K562 (cell line): ENCODE measurements around the gene KSR2. TPM values are rescaled to one million over a fixed set of nuclear protein-coding genes. Genes with fewer than 3 reads are reported as not detected.

Experiments
- ATAC-seq: fragments of 200-7000 bp; cut with Tn5 transposase; 3 replicates; pipeline ENCODE4 v1.9.1; 2020; ENCODE audit warnings: moderate library complexity
- BruUV-seq: library from RNA; stranded (reverse); fragments of 400-500 nt; replicated peaks from 2 replicates; lab custom pipeline; 2021; lab: Mats Ljungman, UMichigan
- CTCF ChIA-PET: fragments of 300-600 bp; formaldehyde crosslinking; extraction: SDS; loops from one replicate; lab custom pipeline; 2021; ENCODE audit warnings: low intra/inter-chr PET ratio; lab: Yijun Ruan, JAX
- POLR2A ChIA-PET: fragments of 300-600, 350-650 bp; sonication (Branson Sonifier 250); formaldehyde crosslinking; extraction: SDS; loops from one replicate; lab custom pipeline; 2021; ENCODE audit warnings: antibody characterized with exemption, inconsistent platforms; lab: Yijun Ruan, JAX
- DNase-seq, 4 experiments: peaks; one replicate each; pipeline versions ENCODE4 v3.0.0 to v3.0.0-alpha.2; 2011 to 2018; ENCODE audit warnings: low spot score in 3 of 4, mixed read lengths in 3 of 4; ENCODE audit errors: extremely low read depth in 1 of 4
- FAIRE-seq: peaks from 2 replicates; lab custom pipeline; 2011; peaks lifted over from hg19 to GRCh38; lab: Jason Lieb, UNC
- H2AFZ ChIP-seq: 2 replicates; pipeline ENCODE4 v1.6.0; 2011; ENCODE audit warnings: low read depth, low read length, control low read depth, inconsistent platforms
- H3K27ac ChIP-seq: fragments of 200-600 bp; 3 replicates; pipeline ENCODE4 v1.8.0; 2011; ENCODE audit warnings: low read depth, mild to moderate bottlenecking, control low read depth, inconsistent platforms, low read length, moderate library complexity, mixed read lengths; ENCODE audit errors: extremely low read depth
- H3K27me3 ChIP-seq, 2 experiments: fragments of 300-600 bp in 1 of 2; 2 replicates in 1 of 2; 3 replicates in 1 of 2; pipeline versions ENCODE4 v1.6.0 to v1.8.0; 2011; ENCODE audit warnings: inconsistent platforms in 2 of 2, low read length in 2 of 2, mild to moderate bottlenecking in 1 of 2, mixed read lengths in 1 of 2, moderate library complexity in 1 of 2; ENCODE audit not compliant: control insufficient read depth in 2 of 2, insufficient read depth in 2 of 2
- H3K36me3 ChIP-seq: fragments of 300-600 bp; 3 replicates; pipeline ENCODE4 v1.8.0; 2011; ENCODE audit warnings: mild to moderate bottlenecking, low read length, inconsistent platforms; ENCODE audit not compliant: control insufficient read depth, insufficient read depth
- H3K4me1 ChIP-seq, 2 experiments: fragments of 200-600 bp in 1 of 2; replicated peaks in 1 of 2; 2 replicates in 1 of 2; 3 replicates in 1 of 2; pipeline versions ENCODE4 v1.5.1 to v1.8.0; 2011; ENCODE audit warnings: inconsistent platforms in 2 of 2, low read length in 2 of 2, mild to moderate bottlenecking in 1 of 2, mixed read lengths in 1 of 2, moderate library complexity in 1 of 2; ENCODE audit not compliant: control insufficient read depth in 2 of 2, insufficient read depth in 2 of 2
- H3K4me2 ChIP-seq: 2 replicates; pipeline ENCODE4 v1.6.1; 2011; ENCODE audit warnings: low read length, control low read depth, inconsistent platforms, mixed read lengths; ENCODE audit not compliant: insufficient read depth
- H3K4me3 ChIP-seq: fragments of 200-600 bp; sonication (generic), shearing (Covaris generic); 2 replicates; pipeline ENCODE4 v1.5.1; 2016; ENCODE audit warnings: control low read depth, inconsistent platforms
- H3K79me2 ChIP-seq: fragments of 200-600 bp; 3 replicates; pipeline ENCODE4 v1.8.0; 2011; ENCODE audit warnings: low read length, inconsistent platforms; ENCODE audit not compliant: control insufficient read depth, insufficient read depth
- H3K9ac ChIP-seq, 2 experiments: 2 replicates each; pipeline versions ENCODE4 v1.6.0 to v1.6.1; 2011; ENCODE audit warnings: low read depth in 2 of 2, low read length in 2 of 2, control low read depth in 1 of 2, inconsistent platforms in 1 of 2, mild to moderate bottlenecking in 1 of 2, mixed read lengths in 1 of 2; ENCODE audit not compliant: insufficient read depth in 1 of 2
- H3K9me1 ChIP-seq: one replicate; pipeline ENCODE4 v1.6.0; 2011; ENCODE audit warnings: inconsistent platforms, mild to moderate bottlenecking, low read length, moderate library complexity; ENCODE audit not compliant: control insufficient read depth, insufficient read depth
- H3K9me3 ChIP-seq: replicated peaks from 2 replicates; pipeline ENCODE4 v1.5.1; 2011; ENCODE audit warnings: low read depth, low read length, inconsistent platforms; ENCODE audit not compliant: control insufficient read depth, insufficient read depth
- H4K20me1 ChIP-seq: replicated peaks from 2 replicates; pipeline ENCODE4 v1.6.1; 2011; ENCODE audit warnings: low read length, inconsistent platforms, mixed read lengths; ENCODE audit not compliant: control insufficient read depth, insufficient read depth
- ARHGAP35 ChIP-seq: fragments of 450-650 bp; IDR thresholded peaks from 2 replicates; pipeline ENCODE4 v1.6.1; 2018; ENCODE audit not compliant: partially characterized antibody
- CBX2 ChIP-seq: fragments of 200-600 bp; sonication (generic); IDR thresholded peaks from one replicate; pipeline ENCODE4 v1.6.1; 2012; ENCODE audit warnings: mild to moderate bottlenecking, low read length, inconsistent platforms; ENCODE audit not compliant: insufficient read depth, poor library complexity, severe bottlenecking
- DIDO1 ChIP-seq: fragments of 450-650 bp; IDR thresholded peaks from 2 replicates; pipeline ENCODE4 v1.6.1; 2016; ENCODE audit warnings: low read depth, missing biosample characterization, missing genetic modification characterization
- ETV1 ChIP-seq: fragments of 450-650 bp; conservative IDR thresholded peaks from 2 replicates; pipeline ENCODE4 v1.6.1; 2016; ENCODE audit warnings: missing genetic modification characterization, control low read depth, low read depth, missing compliant biosample characterization
- FOXA1 ChIP-seq: fragments of 450-650 bp; IDR thresholded peaks from 2 replicates; pipeline ENCODE4 v1.6.1; 2016; ENCODE audit warnings: mild to moderate bottlenecking, borderline replicate concordance
- MCM3 ChIP-seq: fragments of 450-650 bp; IDR thresholded peaks from 2 replicates; pipeline ENCODE4 v1.6.1; 2016
- PHF20 ChIP-seq: fragments of 450-650 bp; IDR thresholded peaks from 2 replicates; pipeline ENCODE4 v1.6.1; 2018; ENCODE audit not compliant: partially characterized antibody
- POLR2B ChIP-seq: fragments of 450-650 bp; IDR thresholded peaks from 2 replicates; pipeline ENCODE4 v1.6.1; 2018; ENCODE audit warnings: low read depth; ENCODE audit not compliant: partially characterized antibody
- RBFOX2 ChIP-seq: fragments of 200-400 bp; formaldehyde crosslinking; IDR thresholded peaks from 2 replicates; pipeline ENCODE4 v1.6.1; 2017; ENCODE audit warnings: low read depth, mild to moderate bottlenecking, low read length, moderate library complexity
- RBM22 ChIP-seq: fragments of 200-400 bp; formaldehyde crosslinking; IDR thresholded peaks from 2 replicates; pipeline ENCODE4 v1.6.1; 2018; ENCODE audit warnings: low read length, low read depth; ENCODE audit not compliant: poor library complexity, severe bottlenecking
- RFX5 ChIP-seq: IDR thresholded peaks from 2 replicates; pipeline ENCODE4 v1.6.1; 2011; ENCODE audit warnings: low read depth, mild to moderate bottlenecking, improper control_type of control experiment, low read length
- SMARCC2 ChIP-seq: fragments of 450-650 bp; IDR thresholded peaks from 2 replicates; pipeline ENCODE4 v1.6.1; 2017; ENCODE audit warnings: antibody characterized with exemption, moderate library complexity, mild to moderate bottlenecking, low read depth
- SMC3 ChIP-seq: conservative IDR thresholded peaks from 2 replicates; pipeline ENCODE4 v1.6.1; 2011; ENCODE audit warnings: low read depth, low read length, improper control_type of control experiment; ENCODE audit not compliant: insufficient read depth
- TAF7 ChIP-seq: fragments of 450-650 bp; IDR thresholded peaks from 2 replicates; pipeline ENCODE4 v1.6.1; 2016; ENCODE audit warnings: missing genetic modification characterization, missing compliant biosample characterization
- ZC3H11A ChIP-seq: IDR thresholded peaks from 2 replicates; pipeline ENCODE4 v1.6.1; 2012; ENCODE audit warnings: low read depth, low read length, improper control_type of control experiment
- ZNF174 ChIP-seq: fragments of 250-450 bp; sonication (Bioruptor Pico); IDR thresholded peaks from 2 replicates; pipeline ENCODE4 v1.4.0; 2020; ENCODE audit warnings: mild to moderate bottlenecking
- ZNF311 ChIP-seq: fragments of 250-450 bp; sonication (Bioruptor Pico); IDR thresholded peaks from 2 replicates; pipeline ENCODE4 v1.4.0; 2020; ENCODE audit warnings: mild to moderate bottlenecking, moderate library complexity
- ZNF609 ChIP-seq: sonication (generic); formaldehyde crosslinking; IDR thresholded peaks from 2 replicates; pipeline ENCODE4 v1.8.1; 2023; ENCODE audit warnings: missing genetic modification reagents, mild to moderate bottlenecking, borderline replicate concordance
- WGBS: fragments of 100-300 bp; shearing (Covaris generic); methylation state at CpG from one replicate; pipeline ENCODE4 v1.1.6; 2016; ENCODE audit warnings: low coverage, mixed read lengths; ENCODE audit not compliant: insufficient coverage; ENCODE audit errors: missing lambda C conversion rate; 5-methylcytosine and 5-hydroxymethylcytosine counted together
- in situ Hi-C: fragments of 300-500 bp; cut with MboI; formaldehyde crosslinking; loops from 4 replicates; pipeline ENCODE4 v1.15.0; 2018; ENCODE audit warnings: inconsistent platforms, mixed read lengths
- intact Hi-C: fragments of 100-400 bp; cut with micrococcal nuclease; formaldehyde crosslinking; loops from 2 replicates; pipeline ENCODE4 v1.14.2; 2022
- polyA plus RNA-seq, 8 experiments: library from polyadenylated mRNA; depleted of rRNA in 4 of 8; stranded (reverse) in 5 of 8; unstranded in 3 of 8; fragments of >200 nt; fragmentation: Nextera tagmentation in 2 of 8; fragmentation: Illumina TruSeq in 1 of 8; extraction: Ambion mirVana in 2 of 8; extraction: Trizol in 1 of 8; gene quantifications; 2 replicates each; pipeline versions ENCODE4 v1.2.1 to v1.2.3, GENCODE V29; 2011 to 2014; ENCODE audit warnings: inconsistent platforms in 1 of 8, missing spikeins in 1 of 8
- total RNA-seq, 7 experiments: library from RNA; depleted of rRNA in 6 of 7; stranded (reverse); fragments of >200 nt in 6 of 7; fragmentation: Illumina TruSeq in 2 of 7; extraction: Trizol in 2 of 7; gene quantifications; 2 replicates each; pipeline versions ENCODE4 v1.2.1 to v1.2.3, GENCODE V29; 2011 to 2021; ENCODE audit warnings: low replicate concordance in 1 of 7

Gene KSR2
- total and polyA plus RNA-seq, 9 of the 15 experiments (the other 6 are each of a cell fraction or from before 2014, with no cell fraction given): not detected

- Histone ChIP-seq H3K4me3 (no peak overlapping the region), H3K9ac (no peak overlapping the region), H3K27me3 (peaks cover 7 to 15% of the 10 kb centered on the region in 2 experiments; a peak in 4 of 5 replicates), H3K36me3 (no peaks in the 10 kb centered on the region), H3K4me2 (no peak overlapping the region), H3K79me2 (no peaks in the 10 kb centered on the region), H3K9me3 (no peaks in the 10 kb centered on the region), H3K9me1 (no peaks in the 10 kb centered on the region), H3K4me1 (no peaks in the 10 kb centered on the region), H3K27ac (no peak overlapping the region), H2AFZ (no peak overlapping the region), H4K20me1 (no peaks in the 10 kb centered on the region)
- no peak for TF ChIP-seq CBX2
- no peak for TF ChIP-seq ZNF609
- no peak for TF ChIP-seq MCM3
- TF ChIP-seq ZNF174: no peak
- no peak for TF ChIP-seq SMARCC2
- TF ChIP-seq DIDO1 (tag): no peak
- TF ChIP-seq ZNF311 (CRISPR knock-in tag): no peak
- no peak for TF ChIP-seq PHF20
- TF ChIP-seq ZC3H11A: no peak
- TF ChIP-seq RBM22: no peak
- TF ChIP-seq ARHGAP35: no peak
- TF ChIP-seq ETV1 (tag): no peak
- TF ChIP-seq RFX5: no peak
- no peak for TF ChIP-seq RBFOX2
- no peak for TF ChIP-seq FOXA1
- no peak for TF ChIP-seq TAF7
- TF ChIP-seq SMC3: no peak
- TF ChIP-seq POLR2B: no peak
- 0% methylated on average over 3 of the region's 4 CpGs for WGBS
- no TSS peak for BruUV-seq
- CTCF ChIA-PET: no interaction called here
- ATAC-seq (no peak), FAIRE-seq (no peak), DNase-seq (no peak)
- in situ Hi-C loops: no loop called here
- intact Hi-C loops: no loop called here
- POLR2A ChIA-PET: no interaction called here
Observed at GRCh38 chr12:117926391-117926899, 42.3 kb downstream of the KSR2 start.
